HAP-1 (cell line): Measurements from ENCODE around the gene WNK4.

Source experiments
- DNase-seq, 2 experiments: peaks; one replicate each; pipeline ENCODE4 v3.0.0-alpha.2; 2016 to 2020; ENCODE audit warnings: low spot score in 2 of 2
- H3K27me3 ChIP-seq: fragments of 250-450 bp; sonication (Bioruptor Pico); 2 replicates; pipeline ENCODE4 v1.5.1; 2020; ENCODE audit warnings: low read depth, mild to moderate bottlenecking, moderate library complexity
- H3K36me3 ChIP-seq: fragments of 250-450 bp; sonication (Bioruptor Pico); replicated peaks from 2 replicates; pipeline ENCODE4 v1.5.1; 2020; ENCODE audit warnings: mild to moderate bottlenecking
- H3K4me1 ChIP-seq: fragments of 250-450 bp; sonication (Bioruptor Pico); 2 replicates; pipeline ENCODE4 v1.5.1; 2020; ENCODE audit warnings: mild to moderate bottlenecking
- H3K4me3 ChIP-seq: fragments of 250-450 bp; sonication (Bioruptor Pico); 2 replicates; pipeline ENCODE4 v1.5.1; 2020; ENCODE audit warnings: mild to moderate bottlenecking, moderate library complexity
- H3K9me3 ChIP-seq: fragments of 250-450 bp; sonication (Bioruptor Pico); 2 replicates; pipeline ENCODE4 v1.5.1; 2020; ENCODE audit warnings: mild to moderate bottlenecking, moderate library complexity
- in situ Hi-C: fragments of 300-500 bp; cut with MboI; formaldehyde crosslinking; loops from 3 replicates; pipeline ENCODE4 v1.14.3; 2020; ENCODE audit warnings: low sequenced_read_pairs, inconsistent platforms, mixed read lengths

WNK4 gene

GRCh38 chr17:42819939-42820535 lies 39.6 kb downstream of the WNK4 start:
- DNase-seq = peak; percentile 61 to 86
- no peak overlapping the region for H3K4me3 ChIP-seq
- in situ Hi-C loops = no loop called here
- H3K9me3 ChIP-seq = no peaks in the 10 kb centered on the region
- H3K27me3 ChIP-seq = no peaks in the 10 kb centered on the region
- H3K36me3 ChIP-seq = peaks cover 52% of the 10 kb centered on the region
- H3K4me1 ChIP-seq = no peaks in the 10 kb centered on the region

- Histone ChIP-seq H3K4me3 (no peak overlapping the region), H3K9me3 (no peaks in the 10 kb centered on the region), H3K36me3 (peaks cover 41% of the 10 kb centered on the region), H3K4me1 (no peaks in the 10 kb centered on the region), H3K27me3 (no peaks in the 10 kb centered on the region)
- DNase-seq = no peak
- in situ Hi-C loops = no loop called here
These were observed 40.8 kb downstream of the WNK4 start for GRCh38 chr17:42821176-42821575.

GRCh38 chr17:42827472-42827871 lies 47.1 kb downstream of the WNK4 start:
- Histone ChIP-seq H3K4me1 (no peaks in the 10 kb centered on the region; the same call in 1 of the 2 replicates), H3K27me3 (no peaks in the 10 kb centered on the region), H3K4me3 (no peak overlapping the region), H3K36me3 (no peaks in the 10 kb centered on the region), H3K9me3 (no peaks in the 10 kb centered on the region)
- in situ Hi-C loops = loop anchor here (25.0 kb wide), 1 partner anchor 510 kb away; no protein-coding TSS in a partner anchor
- DNase-seq = no peak

GRCh38 chr17:42830971-42831370 lies 50.6 kb downstream of the WNK4 start:
- Histone ChIP-seq H3K4me3 (no peak overlapping the region), H3K9me3 (no peaks in the 10 kb centered on the region), H3K36me3 (peaks cover 19% of the 10 kb centered on the region), H3K4me1 (peaks cover 7% of the 10 kb centered on the region), H3K27me3 (no peaks in the 10 kb centered on the region)
- DNase-seq = no peak
- in situ Hi-C loops = loop anchor here (10.0 to 25.0 kb wide), 2 partner anchors 256 to 506 kb away; partner anchors contain the start of gene PSMC3IP

GRCh38 chr17:42832213-42832933 lies 52.0 kb downstream of the WNK4 start:
- Histone ChIP-seq H3K4me3 (peak overlapping the region; percentile 76), H3K4me1 (peaks cover 7% of the 10 kb centered on the region), H3K9me3 (no peaks in the 10 kb centered on the region), H3K36me3 (peaks cover 32% of the 10 kb centered on the region), H3K27me3 (no peaks in the 10 kb centered on the region)
- in situ Hi-C loops = loop anchor here (10.0 to 25.0 kb wide), 2 partner anchors 258 to 505 kb away; partner anchors contain the start of gene PSMC3IP
- no peak for DNase-seq

- peaks cover 7% of the 10 kb centered on the region for H3K4me1 ChIP-seq
- peaks cover 40% of the 10 kb centered on the region for H3K36me3 ChIP-seq
- H3K9me3 ChIP-seq = no peaks in the 10 kb centered on the region
- no peaks in the 10 kb centered on the region for H3K27me3 ChIP-seq
- DNase-seq = peak; percentile 92
- H3K4me3 ChIP-seq = peak within 1 kb of the TSS; percentile 76
- in situ Hi-C loops = loop anchor here (10.0 to 25.0 kb wide), 2 partner anchors 258 to 504 kb away; partner anchors contain the start of gene PSMC3IP
These were observed 52.7 kb downstream of the WNK4 start, which contains the start of gene PSME3 for GRCh38 chr17:42832934-42833766. TSS of gene PSME3 (plus strand) at chr17:42833397. CDS start at chr17:42833632, 235 bp downstream.

- in situ Hi-C loops = loop anchor here (10.0 to 25.0 kb wide), 2 partner anchors 259 to 503 kb away; partner anchors contain the start of gene PSMC3IP
- H3K4me1 ChIP-seq = peaks cover 7% of the 10 kb centered on the region
- peaks cover 47% of the 10 kb centered on the region for H3K36me3 ChIP-seq
- no peaks in the 10 kb centered on the region for H3K27me3 ChIP-seq
- H3K4me3 ChIP-seq = peak overlapping the region; percentile 76
- no peaks in the 10 kb centered on the region for H3K9me3 ChIP-seq
- DNase-seq = no peak
These were observed 53.5 kb downstream of the WNK4 start for GRCh38 chr17:42833767-42834422.

GRCh38 chr17:42835732-42836131 lies 55.3 kb downstream of the WNK4 start:
- no peak overlapping the region for H3K4me3 ChIP-seq
- in situ Hi-C loops = loop anchor here (10.0 to 25.0 kb wide), 2 partner anchors 261 to 502 kb away; partner anchors contain the start of gene PSMC3IP
- H3K36me3 ChIP-seq = peaks cover 64% of the 10 kb centered on the region
- no peaks in the 10 kb centered on the region for H3K27me3 ChIP-seq
- peaks cover 7% of the 10 kb centered on the region for H3K4me1 ChIP-seq
- H3K9me3 ChIP-seq = no peaks in the 10 kb centered on the region
- DNase-seq = no peak

GRCh38 chr17:42841975-42842685 lies 61.7 kb downstream of the WNK4 start:
- Histone ChIP-seq H3K4me3 (no peak overlapping the region), H3K27me3 (no peaks in the 10 kb centered on the region), H3K4me1 (no peaks in the 10 kb centered on the region), H3K9me3 (no peaks in the 10 kb centered on the region), H3K36me3 (peaks cover 82% of the 10 kb centered on the region)
- in situ Hi-C loops = loop anchor here (25.0 kb wide), 1 partner anchor 495 kb away; no protein-coding TSS in a partner anchor
- no peak for DNase-seq

- H3K4me1 ChIP-seq = no peaks in the 10 kb centered on the region
- in situ Hi-C loops = loop anchor here (25.0 kb wide), 1 partner anchor 494 kb away; no protein-coding TSS in a partner anchor
- peak; percentile 38 to 48 for DNase-seq
- H3K36me3 ChIP-seq = peaks cover 69% of the 10 kb centered on the region
- H3K27me3 ChIP-seq = no peaks in the 10 kb centered on the region
- no peaks in the 10 kb centered on the region for H3K9me3 ChIP-seq
- no peak overlapping the region for H3K4me3 ChIP-seq
These were observed 63.0 kb downstream of the WNK4 start for GRCh38 chr17:42843358-42843934.

GRCh38 chr17:42844271-42844670 lies 63.9 kb downstream of the WNK4 start, which contains the start of gene AOC2:
TSS of gene AOC2 (plus strand) at chr17:42844580. CDS start at chr17:42844627, 47 bp downstream.
- Histone ChIP-seq H3K4me3 (no peak within 1 kb of the TSS), H3K9me3 (no peaks in the 10 kb centered on the region), H3K27me3 (no peaks in the 10 kb centered on the region), H3K36me3 (peaks cover 61% of the 10 kb centered on the region), H3K4me1 (no peaks in the 10 kb centered on the region)
- in situ Hi-C loops = loop anchor here (25.0 kb wide), 1 partner anchor 493 kb away; no protein-coding TSS in a partner anchor
- no peak for DNase-seq
